ENCODE measurements around the gene KRT84.

Gene KRT84

GRCh38 chr12:52402377-52402776 is 16.9 kb upstream of the KRT84 start:
- DNase-seq (ENCODE audit: extremely low read depth, insufficient read length), result no peak

GRCh38 chr12:52401926-52402325 is 16.5 kb upstream of the KRT84 start:
- H3K27me3 ChIP-seq (replicated peaks; ENCODE audit: control insufficient read depth, insufficient read depth, low read length), result peaks cover 4% of the 10 kb centered on the region
- no peaks in the 10 kb centered on the region for H3K36me3 ChIP-seq (ENCODE audit: control insufficient read depth, insufficient read depth, low read length)
- no peak overlapping the region for H3K4me3 ChIP-seq (replicated peaks; ENCODE audit: low read depth, low read length)
- TF ChIP-seq CTCF (IDR thresholded peaks at IDR 0.05; ENCODE audit: insufficient read depth, low read length, poor library complexity, severe bottlenecking), result no peak
- no peak for DNase-seq (ENCODE audit: extremely low read depth, insufficient read length)

More at GRCh38 chr12:52402377-52402776, 16.9 kb upstream of the KRT84 start:
- no peaks in the 10 kb centered on the region for H3K36me3 ChIP-seq (ENCODE audit: control insufficient read depth, insufficient read depth, low read length)
- H3K4me3 ChIP-seq (replicated peaks; ENCODE audit: low read depth, low read length), result no peak overlapping the region
- no peak for TF ChIP-seq CTCF (IDR thresholded peaks at IDR 0.05; ENCODE audit: insufficient read depth, low read length, poor library complexity, severe bottlenecking)
- H3K27me3 ChIP-seq (replicated peaks; ENCODE audit: control insufficient read depth, insufficient read depth, low read length), result peaks cover 4% of the 10 kb centered on the region

- Histone ChIP-seq H3K27me3 (replicated peaks; ENCODE audit: control insufficient read depth, insufficient read depth, low read length) (peaks cover 4% of the 10 kb centered on the region), H3K36me3 (ENCODE audit: control insufficient read depth, insufficient read depth, low read length) (no peaks in the 10 kb centered on the region), H3K4me3 (replicated peaks; ENCODE audit: low read depth, low read length) (no peak overlapping the region)
- no peak for DNase-seq (ENCODE audit: extremely low read depth, insufficient read length)
- TF ChIP-seq CTCF (IDR thresholded peaks at IDR 0.05; ENCODE audit: insufficient read depth, low read length, poor library complexity, severe bottlenecking), result no peak
Measured at GRCh38 chr12:52401526-52401925, 16.1 kb upstream of the KRT84 start.

GRCh38 chr12:52400906-52401305 is 15.5 kb upstream of the KRT84 start:
- Histone ChIP-seq H3K36me3 (ENCODE audit: control insufficient read depth, insufficient read depth, low read length) (no peaks in the 10 kb centered on the region), H3K4me3 (replicated peaks; ENCODE audit: low read depth, low read length) (no peak overlapping the region), H3K27me3 (replicated peaks; ENCODE audit: control insufficient read depth, insufficient read depth, low read length) (peaks cover 4% of the 10 kb centered on the region)
- no peak for DNase-seq (ENCODE audit: extremely low read depth, insufficient read length)
- TF ChIP-seq CTCF (IDR thresholded peaks at IDR 0.05; ENCODE audit: insufficient read depth, low read length, poor library complexity, severe bottlenecking), result no peak

- no peak for TF ChIP-seq CTCF (IDR thresholded peaks at IDR 0.05; ENCODE audit: insufficient read depth, low read length, poor library complexity, severe bottlenecking)
- Histone ChIP-seq H3K27me3 (replicated peaks; ENCODE audit: control insufficient read depth, insufficient read depth, low read length) (peaks cover 2% of the 10 kb centered on the region), H3K4me3 (replicated peaks; ENCODE audit: low read depth, low read length) (no peak overlapping the region), H3K36me3 (ENCODE audit: control insufficient read depth, insufficient read depth, low read length) (no peaks in the 10 kb centered on the region)
- no peak for DNase-seq (ENCODE audit: extremely low read depth, insufficient read length)
Measured at GRCh38 chr12:52399756-52400155, 14.3 kb upstream of the KRT84 start.

- H3K27me3 ChIP-seq (replicated peaks; ENCODE audit: control insufficient read depth, insufficient read depth, low read length), result peaks cover 2% of the 10 kb centered on the region
Measured at GRCh38 chr12:52398176-52398575, 12.7 kb upstream of the KRT84 start.

More at GRCh38 chr12:52398176-52398575, 12.7 kb upstream of the KRT84 start:
- TF ChIP-seq CTCF (IDR thresholded peaks at IDR 0.05; ENCODE audit: insufficient read depth, low read length, poor library complexity, severe bottlenecking), result no peak
- H3K4me3 ChIP-seq (replicated peaks; ENCODE audit: low read depth, low read length), result no peak overlapping the region
- DNase-seq (ENCODE audit: extremely low read depth, insufficient read length), result no peak
- H3K36me3 ChIP-seq (ENCODE audit: control insufficient read depth, insufficient read depth, low read length), result no peaks in the 10 kb centered on the region

Measured in GM06990 (cell line).